OCI-LY1 (cell line): ENCODE measurements around the gene CACNB3.

Source experiments
- EZH2 ChIP-seq: fragments of 200-600 bp; sonication (generic), shearing (Covaris generic); IDR thresholded peaks from 2 replicates; pipeline ENCODE4 v1.8.0; 2017; ENCODE audit warnings: borderline replicate concordance, mixed run types, mild to moderate bottlenecking, antibody characterized with exemption, low read length, moderate library complexity, mixed read lengths
- TF ChIP-seq, protein P1 (sequence below): fragments of 200-600 bp; sonication (generic), shearing (Covaris generic); IDR thresholded peaks from 2 replicates; pipeline ENCODE4 v1.5.1; 2017; ENCODE audit warnings: mild to moderate bottlenecking, antibody characterized with exemption, low read length, moderate library complexity, mixed read lengths

DNA sequence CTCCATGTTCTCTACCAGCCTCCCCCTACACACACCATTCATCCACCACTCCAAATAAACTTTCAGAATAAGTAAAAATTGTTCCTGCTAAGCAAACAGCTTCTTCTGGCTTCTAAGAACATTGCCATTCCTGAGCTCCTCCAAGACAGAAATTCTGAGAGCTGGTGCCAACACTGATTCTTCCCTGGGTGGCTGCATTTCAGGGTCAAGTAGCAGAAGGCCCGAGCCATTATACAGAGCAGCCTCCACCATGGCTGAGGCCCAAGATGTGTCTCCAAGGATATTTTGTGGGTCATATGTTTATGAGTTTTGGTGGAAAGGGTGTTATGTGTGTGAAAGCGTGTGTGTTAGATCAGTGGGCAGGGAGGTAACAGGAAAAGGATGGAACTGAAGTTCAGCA is 50.9 kb downstream of the CACNB3 start:
- TF ChIP-seq, protein P1, sequence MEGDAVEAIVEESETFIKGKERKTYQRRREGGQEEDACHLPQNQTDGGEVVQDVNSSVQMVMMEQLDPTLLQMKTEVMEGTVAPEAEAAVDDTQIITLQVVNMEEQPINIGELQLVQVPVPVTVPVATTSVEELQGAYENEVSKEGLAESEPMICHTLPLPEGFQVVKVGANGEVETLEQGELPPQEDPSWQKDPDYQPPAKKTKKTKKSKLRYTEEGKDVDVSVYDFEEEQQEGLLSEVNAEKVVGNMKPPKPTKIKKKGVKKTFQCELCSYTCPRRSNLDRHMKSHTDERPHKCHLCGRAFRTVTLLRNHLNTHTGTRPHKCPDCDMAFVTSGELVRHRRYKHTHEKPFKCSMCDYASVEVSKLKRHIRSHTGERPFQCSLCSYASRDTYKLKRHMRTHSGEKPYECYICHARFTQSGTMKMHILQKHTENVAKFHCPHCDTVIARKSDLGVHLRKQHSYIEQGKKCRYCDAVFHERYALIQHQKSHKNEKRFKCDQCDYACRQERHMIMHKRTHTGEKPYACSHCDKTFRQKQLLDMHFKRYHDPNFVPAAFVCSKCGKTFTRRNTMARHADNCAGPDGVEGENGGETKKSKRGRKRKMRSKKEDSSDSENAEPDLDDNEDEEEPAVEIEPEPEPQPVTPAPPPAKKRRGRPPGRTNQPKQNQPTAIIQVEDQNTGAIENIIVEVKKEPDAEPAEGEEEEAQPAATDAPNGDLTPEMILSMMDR, result no peak
- TF ChIP-seq EZH2, result no peak
